CD4-positive, alpha-beta T cell (primary cell): Measurements from ENCODE around the gene SGIP1. TPM values are rescaled to one million over a fixed set of nuclear protein-coding genes. Genes with fewer than 3 reads are reported as not detected.
A peak's percentile ranks its signal among the peaks of the same experiment; 100 is the strongest.

Experiments
- ATAC-seq: fragments of 200-7000 bp; cut with Tn5 transposase; one replicate; pipeline ENCODE4 v1.10.0; 2022; ENCODE audit warnings: mild to moderate bottlenecking; ENCODE audit not compliant: poor library complexity
- CTCF ChIA-PET: fragments of 350-600 bp; sonication (Branson Sonifier 250); formaldehyde crosslinking; loops from one replicate; lab custom pipeline; 2021; ENCODE audit warnings: antibody characterized with exemption, inconsistent platforms; lab: Charles Lee
- POLR2A ChIA-PET: fragments of 350-600 bp; sonication (Branson Sonifier 250); formaldehyde crosslinking; loops from one replicate; lab custom pipeline; 2021; ENCODE audit warnings: antibody characterized with exemption, inconsistent platforms; lab: Charles Lee
- DNase-seq, 14 experiments: peaks; one replicate each; pipeline ENCODE4 v3.0.0-alpha.2; 2013 to 2020; ENCODE audit warnings: mixed read lengths in 2 of 14
- H3K27ac ChIP-seq, 2 donors: one replicate each; pipeline versions ENCODE4 v1.5.1 to v1.7.0; 2013; ENCODE audit warnings: low read length in 2 of 2, low read depth in 1 of 2, mild to moderate bottlenecking in 1 of 2
- H3K27me3 ChIP-seq, 2 experiments: 1 replicate in 1 of 2; 2 replicates in 1 of 2; pipeline versions ENCODE4 v1.6.1 to v1.7.0; 2013; ENCODE audit warnings: low read length in 2 of 2, control low read depth in 1 of 2, mild to moderate bottlenecking in 1 of 2, moderate library complexity in 1 of 2; ENCODE audit not compliant: insufficient read depth in 2 of 2, control insufficient read depth in 1 of 2
- H3K36me3 ChIP-seq: one replicate; pipeline ENCODE4 v1.6.1; 2013; ENCODE audit warnings: low read length, control low read depth; ENCODE audit not compliant: insufficient read depth
- H3K4me1 ChIP-seq: one replicate; pipeline ENCODE4 v1.6.1; 2013; ENCODE audit warnings: low read length, control low read depth; ENCODE audit not compliant: insufficient read depth
- H3K4me3 ChIP-seq: one replicate; pipeline ENCODE4 v1.5.1; 2013; ENCODE audit warnings: mild to moderate bottlenecking, low read length, moderate library complexity
- H3K9me3 ChIP-seq, 2 experiments: 1 replicate in 1 of 2; 2 replicates in 1 of 2; pipeline versions ENCODE4 v1.6.1 to v1.7.0; 2013; ENCODE audit warnings: low read length in 2 of 2, mild to moderate bottlenecking in 2 of 2, control low read depth in 1 of 2, moderate library complexity in 1 of 2; ENCODE audit not compliant: control insufficient read depth in 1 of 2, insufficient read depth in 1 of 2
- H3K27ac Mint-ChIP-seq: one replicate; pipeline ENCODE4 v1.8.0; 2020; ENCODE audit warnings: mixed read lengths
- H3K27me3 Mint-ChIP-seq: one replicate; pipeline ENCODE4 v1.8.0; 2021; ENCODE audit warnings: mixed read lengths
- H3K36me3 Mint-ChIP-seq: one replicate; pipeline ENCODE4 v1.8.0; 2021; ENCODE audit warnings: low read depth, mixed read lengths
- H3K4me1 Mint-ChIP-seq: one replicate; pipeline ENCODE4 v1.8.0; 2021; ENCODE audit warnings: low read depth, mixed read lengths
- H3K4me3 Mint-ChIP-seq: one replicate; pipeline ENCODE4 v1.8.0; 2020; ENCODE audit warnings: mild to moderate bottlenecking, mixed read lengths
- H3K9me3 Mint-ChIP-seq: one replicate; pipeline ENCODE4 v1.8.0; 2020; ENCODE audit warnings: mixed read lengths
- intact Hi-C, 2 experiments: fragments of 100-400 bp; cut with DNase I in 1 of 2; cut with micrococcal nuclease in 1 of 2; formaldehyde crosslinking; loops; one replicate each; pipeline versions ENCODE4 v1.15.1 to v1.9.0; 2023 to 2025; cut with DNase I, micrococcal nuclease
- total RNA-seq, 174 experiments: library from RNA in 2 of 174; stranded (reverse) in 2 of 174; gene quantifications; one replicate each; pipeline ENCODE4 v1.2.3 and lab custom pipeline; 2021 to 2026
- TF ChIP-seq, protein P1 (sequence below): fragments of 200-600 bp; IDR thresholded peaks from one replicate; pipeline ENCODE4 v1.8.0; 2022; ENCODE audit warnings: antibody characterized with exemption, mild to moderate bottlenecking

Gene SGIP1
- total RNA-seq, 2 experiments from 2014 or later, result 0.84 TPM; not detected in 1

- Mint-ChIP-seq H3K4me1 (peaks cover 15% of the 10 kb centered on the region), H3K36me3 (no peaks in the 10 kb centered on the region), H3K4me3 (no peak overlapping the region), H3K27ac (no peak overlapping the region), H3K9me3 (no peaks in the 10 kb centered on the region), H3K27me3 (no peaks in the 10 kb centered on the region)
- intact Hi-C loops, result loop anchor here (1.0 to 10.0 kb wide), 10 partner anchors 160 to 990 kb away; partner anchors contain the start of genes DNAI4 (in 1 of the 2) and MIER1 (in 1 of the 2)
- POLR2A ChIA-PET, result interaction anchor here (0.9 to 1.3 kb wide), 4 partner anchors 12 to 384 kb away, joined by 3 to 6 read pairs (median 4); no protein-coding TSS in a partner anchor
- ATAC-seq (peak; percentile 69), DNase-seq (peak in 12 of 14 experiments; percentile 22 to 76 (median 44))
- Histone ChIP-seq H3K4me3 (no peak overlapping the region), H3K9me3 (no peaks in the 10 kb centered on the region), H3K36me3 (no peaks in the 10 kb centered on the region), H3K27me3 (no peaks in the 10 kb centered on the region), H3K27ac (no peak overlapping the region), H3K4me1 (peaks cover 2% of the 10 kb centered on the region)
- TF ChIP-seq, protein P1, sequence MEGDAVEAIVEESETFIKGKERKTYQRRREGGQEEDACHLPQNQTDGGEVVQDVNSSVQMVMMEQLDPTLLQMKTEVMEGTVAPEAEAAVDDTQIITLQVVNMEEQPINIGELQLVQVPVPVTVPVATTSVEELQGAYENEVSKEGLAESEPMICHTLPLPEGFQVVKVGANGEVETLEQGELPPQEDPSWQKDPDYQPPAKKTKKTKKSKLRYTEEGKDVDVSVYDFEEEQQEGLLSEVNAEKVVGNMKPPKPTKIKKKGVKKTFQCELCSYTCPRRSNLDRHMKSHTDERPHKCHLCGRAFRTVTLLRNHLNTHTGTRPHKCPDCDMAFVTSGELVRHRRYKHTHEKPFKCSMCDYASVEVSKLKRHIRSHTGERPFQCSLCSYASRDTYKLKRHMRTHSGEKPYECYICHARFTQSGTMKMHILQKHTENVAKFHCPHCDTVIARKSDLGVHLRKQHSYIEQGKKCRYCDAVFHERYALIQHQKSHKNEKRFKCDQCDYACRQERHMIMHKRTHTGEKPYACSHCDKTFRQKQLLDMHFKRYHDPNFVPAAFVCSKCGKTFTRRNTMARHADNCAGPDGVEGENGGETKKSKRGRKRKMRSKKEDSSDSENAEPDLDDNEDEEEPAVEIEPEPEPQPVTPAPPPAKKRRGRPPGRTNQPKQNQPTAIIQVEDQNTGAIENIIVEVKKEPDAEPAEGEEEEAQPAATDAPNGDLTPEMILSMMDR, result peak; percentile 86
- CTCF ChIA-PET, result interaction anchor here (0.6 to 1.7 kb wide), 8 partner anchors 9 to 995 kb away, joined by 3 to 19 read pairs (median 3); no protein-coding TSS in a partner anchor
Observed at GRCh38 chr1:66764994-66765578, 231.1 kb downstream of the SGIP1 start.

- H3K4me1 ChIP-seq, result peaks cover 2% of the 10 kb centered on the region
- no peaks in the 10 kb centered on the region for H3K27me3 ChIP-seq
- POLR2A ChIA-PET, result no interaction called here
- no peaks in the 10 kb centered on the region for H3K9me3 ChIP-seq
- CTCF ChIA-PET, result no interaction called here
- no peak overlapping the region for H3K4me3 ChIP-seq
- intact Hi-C loops, result loop anchor here (5.0 to 10.0 kb wide), 6 partner anchors 157 to 987 kb away; partner anchors contain the start of genes DNAI4 (in 1 of the 2) and MIER1 (in 1 of the 2)
- no peaks in the 10 kb centered on the region for H3K36me3 ChIP-seq
- Mint-ChIP-seq H3K4me1 (peaks cover 25% of the 10 kb centered on the region), H3K9me3 (no peaks in the 10 kb centered on the region), H3K27me3 (no peaks in the 10 kb centered on the region), H3K36me3 (no peaks in the 10 kb centered on the region), H3K4me3 (no peak overlapping the region), H3K27ac (no peak overlapping the region)
- ATAC-seq, result no peak
- TF ChIP-seq, protein P1, result no peak
- H3K27ac ChIP-seq, result no peak overlapping the region
- DNase-seq, result no peak
Observed at GRCh38 chr1:66767626-66768025, 233.7 kb downstream of the SGIP1 start.

- intact Hi-C loops, result loop anchor here (5.0 to 10.0 kb wide), 6 partner anchors 156 to 986 kb away; partner anchors contain the start of genes DNAI4 (in 1 of the 2) and MIER1 (in 1 of the 2)
- TF ChIP-seq, protein P1, result no peak
- Mint-ChIP-seq H3K9me3 (no peaks in the 10 kb centered on the region), H3K27me3 (no peaks in the 10 kb centered on the region), H3K27ac (peak overlapping the region; percentile 50), H3K36me3 (no peaks in the 10 kb centered on the region), H3K4me3 (peak overlapping the region; percentile 84), H3K4me1 (peaks cover 25% of the 10 kb centered on the region)
- CTCF ChIA-PET, result no interaction called here
- Histone ChIP-seq H3K27me3 (no peaks in the 10 kb centered on the region), H3K9me3 (no peaks in the 10 kb centered on the region), H3K36me3 (no peaks in the 10 kb centered on the region), H3K4me1 (peaks cover 2% of the 10 kb centered on the region), H3K4me3 (no peak overlapping the region), H3K27ac (no peak overlapping the region)
- ATAC-seq (no peak), DNase-seq (no peak)
- POLR2A ChIA-PET, result interaction anchor here (1.2 to 1.7 kb wide), 6 partner anchors 20 to 402 kb away, joined by 3 to 15 read pairs (median 4); partner anchors contain the start of genes DNAI4 and MIER1
Observed at GRCh38 chr1:66768965-66769364, 235.0 kb downstream of the SGIP1 start.
